CD8-positive, alpha-beta memory T cell (primary cell): ENCODE measurements around the gene FADS1. TPM values are rescaled to one million over a fixed set of nuclear protein-coding genes. Genes with fewer than 3 reads are reported as not detected.

Experiments
- CTCF ChIA-PET: fragments of 350-600 bp; sonication (Branson Sonifier 250); formaldehyde crosslinking; loops from one replicate; lab custom pipeline; 2021; ENCODE audit warnings: antibody characterized with exemption; lab: Charles Lee
- POLR2A ChIA-PET: fragments of 350-600 bp; sonication (Branson Sonifier 250); formaldehyde crosslinking; loops from one replicate; lab custom pipeline; 2021; ENCODE audit warnings: antibody characterized with exemption; lab: Charles Lee
- DNase-seq, 5 donors: peaks; one replicate each; pipeline versions ENCODE4 v3.0.0 to v3.0.0-alpha.2; 2020 to 2022; ENCODE audit warnings: mixed read lengths in 1 of 5
- H3K27ac ChIP-seq: one replicate; pipeline ENCODE4 v1.7.0; 2013; ENCODE audit warnings: low read depth, mild to moderate bottlenecking, low read length, moderate library complexity
- H3K27me3 ChIP-seq: 2 replicates; pipeline ENCODE4 v1.7.0; 2013; ENCODE audit warnings: low read length, mild to moderate bottlenecking; ENCODE audit not compliant: insufficient read depth, poor library complexity, severe bottlenecking
- H3K36me3 ChIP-seq: 2 replicates; pipeline ENCODE4 v1.7.0; 2013; ENCODE audit warnings: mild to moderate bottlenecking, low read length, moderate library complexity; ENCODE audit not compliant: insufficient read depth
- H3K4me1 ChIP-seq: 2 replicates; pipeline ENCODE4 v1.7.0; 2013; ENCODE audit warnings: mild to moderate bottlenecking, low read length, moderate library complexity; ENCODE audit not compliant: insufficient read depth
- H3K4me3 ChIP-seq: 2 replicates; pipeline ENCODE4 v1.7.0; 2013; ENCODE audit warnings: mild to moderate bottlenecking, low read length
- H3K9me3 ChIP-seq: 2 replicates; pipeline ENCODE4 v1.7.0; 2013; ENCODE audit warnings: mild to moderate bottlenecking, low read length
- H3K27ac Mint-ChIP-seq, 8 donors: one replicate each; pipeline ENCODE4 v1.8.0; 2020 to 2021; ENCODE audit warnings: mixed read lengths in 8 of 8, mild to moderate bottlenecking in 6 of 8, inconsistent platforms in 3 of 8, moderate library complexity in 3 of 8
- H3K27me3 Mint-ChIP-seq, 2 donors: one replicate each; pipeline ENCODE4 v1.8.0; 2020 to 2021; ENCODE audit warnings: mixed read lengths in 2 of 2, mild to moderate bottlenecking in 1 of 2, moderate library complexity in 1 of 2
- H3K36me3 Mint-ChIP-seq, 3 donors: one replicate each; pipeline ENCODE4 v1.8.0; 2020 to 2021; ENCODE audit warnings: mixed read lengths in 3 of 3, inconsistent platforms in 1 of 3, mild to moderate bottlenecking in 1 of 3
- H3K4me1 Mint-ChIP-seq, 3 donors: one replicate each; pipeline ENCODE4 v1.8.0; 2020 to 2021; ENCODE audit warnings: mixed read lengths in 3 of 3, inconsistent platforms in 1 of 3, mild to moderate bottlenecking in 1 of 3
- H3K4me3 Mint-ChIP-seq, 7 donors: one replicate each; pipeline ENCODE4 v1.8.0; 2020 to 2021; ENCODE audit warnings: mixed read lengths in 7 of 7, mild to moderate bottlenecking in 6 of 7, moderate library complexity in 4 of 7, inconsistent platforms in 2 of 7
- H3K9me3 Mint-ChIP-seq, 5 donors: one replicate each; pipeline ENCODE4 v1.8.0; 2020 to 2022; ENCODE audit warnings: mixed read lengths in 5 of 5, mild to moderate bottlenecking in 3 of 5, moderate library complexity in 2 of 5, inconsistent platforms in 1 of 5
- polyA plus RNA-seq: library from polyadenylated mRNA; unstranded; fragments of 300-500 nt; fragmentation: Illumina TruSeq; gene quantifications from one replicate; pipeline ENCODE4 v1.2.3, GENCODE V29; 2021
- total RNA-seq, 2 experiments: library from RNA; stranded (reverse); gene quantifications; one replicate each; pipeline ENCODE4 v1.2.3, GENCODE V29; 2021

FADS1 gene
- 1 to 10 TPM; 6.3 TPM for total RNA-seq
- polyA plus RNA-seq, result 1.4 TPM

GRCh38 chr11:61816736-61817455, at the start of gene FADS1:
Gene FADS1, minus strand, starts transcription at chr11:61817003. Its CDS starts 74 bp downstream, at chr11:61816929.
- Mint-ChIP-seq H3K4me3 (peak within 1 kb of the TSS; percentile 87 to 97 (median 90)), H3K4me1 (peaks cover 11 to 25% (median 16%) of the 10 kb centered on the region in 3 donors), H3K27me3 (peaks cover 29 to 34% of the 10 kb centered on the region in 2 donors), H3K36me3 (no peaks in the 10 kb centered on the region), H3K9me3 (no peaks in the 10 kb centered on the region), H3K27ac (peak within 1 kb of the TSS in 6 of 8 donors; percentile 24 to 96 (median 88))
- Histone ChIP-seq H3K36me3 (no peaks in the 10 kb centered on the region), H3K27me3 (peaks cover 3% of the 10 kb centered on the region), H3K4me1 (peaks cover 10% of the 10 kb centered on the region), H3K9me3 (no peaks in the 10 kb centered on the region), H3K4me3 (peak within 1 kb of the TSS; percentile 82), H3K27ac (peak within 1 kb of the TSS; percentile 85)
- CTCF ChIA-PET, result interaction anchor here (1.1 to 3.8 kb wide), 5 partner anchors 12 to 38 kb away, joined by 3 to 31 read pairs (median 8); partner anchors contain the start of gene FEN1
- POLR2A ChIA-PET, result interaction anchor here (0.6 kb wide), 1 partner anchor 20 kb away, joined by 3 read pairs; no protein-coding TSS in a partner anchor
- peak; percentile 51 to 75 (median 60) for DNase-seq

GRCh38 chr11:61866231-61866957, 49.6 kb upstream of the FADS1 start:
- Mint-ChIP-seq H3K9me3 (no peaks in the 10 kb centered on the region), H3K4me1 (peaks cover 4 to 6% (median 6%) of the 10 kb centered on the region in 3 donors), H3K4me3 (no peak overlapping the region), H3K27ac (no peak overlapping the region), H3K36me3 (no peaks in the 10 kb centered on the region), H3K27me3 (peaks cover 0 to 9% of the 10 kb centered on the region in 2 donors)
- Histone ChIP-seq H3K27me3 (no peaks in the 10 kb centered on the region), H3K4me1 (peaks cover 7% of the 10 kb centered on the region), H3K27ac (no peak overlapping the region), H3K36me3 (no peaks in the 10 kb centered on the region), H3K9me3 (no peaks in the 10 kb centered on the region), H3K4me3 (no peak overlapping the region)
- CTCF ChIA-PET, result interaction anchor here (1.4 kb wide), 1 partner anchor 215 kb away, joined by 3 read pairs; no protein-coding TSS in a partner anchor
- POLR2A ChIA-PET, result no interaction called here
- DNase-seq, result no peak

GRCh38 chr11:61864814-61865775, 48.3 kb upstream of the FADS1 start:
- DNase-seq, result no peak
- no peaks in the 10 kb centered on the region for H3K27me3 ChIP-seq
- no peaks in the 10 kb centered on the region for H3K4me1 Mint-ChIP-seq

DNA sequence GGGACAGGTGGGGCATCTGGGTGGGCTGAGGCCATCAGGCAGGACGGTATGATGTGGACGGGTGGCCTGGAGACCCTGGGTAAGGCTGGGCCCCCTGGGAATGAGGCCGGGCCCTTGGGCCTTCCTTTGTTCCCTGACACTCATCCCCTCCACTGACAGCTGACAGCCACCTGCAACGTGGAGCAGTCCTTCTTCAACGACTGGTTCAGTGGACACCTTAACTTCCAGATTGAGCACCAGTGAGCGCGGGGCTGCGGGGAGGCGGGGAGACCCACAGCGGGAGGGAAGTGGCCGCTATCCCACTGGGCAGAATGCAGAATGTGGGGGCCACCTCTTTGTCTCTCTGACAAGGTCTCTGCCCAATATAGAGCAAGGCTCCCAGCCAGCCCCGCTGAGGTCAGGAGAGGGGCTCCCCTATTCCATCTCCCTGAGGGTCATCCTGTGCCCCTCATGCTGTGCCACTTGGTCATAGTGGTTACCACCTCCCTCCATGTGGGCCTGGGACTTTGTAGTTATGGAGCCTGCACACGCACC, 46.8 kb upstream of the FADS1 start:
- Mint-ChIP-seq H3K9me3 (no peaks in the 10 kb centered on the region), H3K36me3 (peaks cover 0 to 4% (median 0%) of the 10 kb centered on the region in 3 donors), H3K27ac (no peak overlapping the region), H3K27me3 (no peaks in the 10 kb centered on the region), H3K4me1 (no peaks in the 10 kb centered on the region), H3K4me3 (no peak overlapping the region)
- no peak for DNase-seq
- Histone ChIP-seq H3K36me3 (no peaks in the 10 kb centered on the region), H3K27me3 (no peaks in the 10 kb centered on the region), H3K9me3 (no peaks in the 10 kb centered on the region), H3K27ac (no peak overlapping the region), H3K4me3 (no peak overlapping the region), H3K4me1 (no peaks in the 10 kb centered on the region)
- ChIA-PET CTCF (interaction anchor here (1.1 kb wide), 1 partner anchor 219 kb away, joined by 3 read pairs; no protein-coding TSS in a partner anchor), POLR2A (no interaction called here)

More at GRCh38 chr11:61864814-61865775, 48.3 kb upstream of the FADS1 start:
- ChIA-PET POLR2A (no interaction called here), CTCF (no interaction called here)
- H3K27ac ChIP-seq, result no peak overlapping the region
- no peaks in the 10 kb centered on the region for H3K36me3 Mint-ChIP-seq
- H3K4me3 ChIP-seq, result no peak overlapping the region
- no peaks in the 10 kb centered on the region for H3K4me1 ChIP-seq
- no peak overlapping the region for H3K27ac Mint-ChIP-seq
- H3K9me3 ChIP-seq, result no peaks in the 10 kb centered on the region
- H3K4me3 Mint-ChIP-seq, result no peak overlapping the region
- no peaks in the 10 kb centered on the region for H3K36me3 ChIP-seq
- H3K9me3 Mint-ChIP-seq, result no peaks in the 10 kb centered on the region
- H3K27me3 Mint-ChIP-seq, result no peaks in the 10 kb centered on the region

- H3K27me3 ChIP-seq, result no peaks in the 10 kb centered on the region
- no peak for DNase-seq
- no peaks in the 10 kb centered on the region for H3K4me1 Mint-ChIP-seq
- H3K27ac Mint-ChIP-seq, result no peak overlapping the region
- no peaks in the 10 kb centered on the region for H3K9me3 ChIP-seq
- no peaks in the 10 kb centered on the region for H3K9me3 Mint-ChIP-seq
- no peak overlapping the region for H3K27ac ChIP-seq
- H3K4me1 ChIP-seq, result no peaks in the 10 kb centered on the region
- POLR2A ChIA-PET, result no interaction called here
- CTCF ChIA-PET, result no interaction called here
- no peaks in the 10 kb centered on the region for H3K36me3 ChIP-seq
- peaks cover 0 to 4% (median 0%) of the 10 kb centered on the region in 3 donors for H3K36me3 Mint-ChIP-seq
- H3K4me3 Mint-ChIP-seq, result no peak overlapping the region
- H3K27me3 Mint-ChIP-seq, result no peaks in the 10 kb centered on the region
- no peak overlapping the region for H3K4me3 ChIP-seq
Measured at GRCh38 chr11:61862714-61863547, 46.1 kb upstream of the FADS1 start.

GRCh38 chr11:61861634-61862033, 44.8 kb upstream of the FADS1 start:
- H3K27me3 Mint-ChIP-seq, result no peaks in the 10 kb centered on the region
- H3K4me1 Mint-ChIP-seq, result no peaks in the 10 kb centered on the region
- H3K4me1 ChIP-seq, result no peaks in the 10 kb centered on the region
- peak overlapping the region in 1 of 8 donors; percentile 65 for H3K27ac Mint-ChIP-seq
- peaks cover 0 to 4% (median 0%) of the 10 kb centered on the region in 3 donors for H3K36me3 Mint-ChIP-seq
- CTCF ChIA-PET, result no interaction called here
- H3K4me3 Mint-ChIP-seq, result no peak overlapping the region
- no peak overlapping the region for H3K4me3 ChIP-seq
- DNase-seq, result no peak
- H3K9me3 Mint-ChIP-seq, result no peaks in the 10 kb centered on the region
- no peaks in the 10 kb centered on the region for H3K36me3 ChIP-seq
- H3K27ac ChIP-seq, result no peak overlapping the region
- POLR2A ChIA-PET, result no interaction called here
- H3K9me3 ChIP-seq, result no peaks in the 10 kb centered on the region
- H3K27me3 ChIP-seq, result no peaks in the 10 kb centered on the region
